ENCODE results near the gene CPXM2. TPM values are rescaled to one million over a fixed set of nuclear protein-coding genes. Genes with fewer than 3 reads are reported as not detected.

Gene CPXM2
- total RNA-seq, 1 donor from 2014 or later = 7.6 TPM

GRCh38 chr10:123800289-123800688 is 91.3 kb downstream of the CPXM2 start:
- no peak for DNase-seq (ENCODE audit: low spot score)

- DNase-seq (ENCODE audit: low spot score) = no peak
These were observed 92.8 kb downstream of the CPXM2 start for GRCh38 chr10:123798856-123799255.

- DNase-seq (ENCODE audit: low spot score) = no peak
These were observed 93.8 kb downstream of the CPXM2 start for GRCh38 chr10:123797813-123798212.

- no peak for DNase-seq (ENCODE audit: low spot score)
These were observed 94.9 kb downstream of the CPXM2 start for GRCh38 chr10:123796736-123797135.

- DNase-seq (ENCODE audit: low spot score) = no peak
These were observed 95.6 kb downstream of the CPXM2 start for GRCh38 chr10:123795846-123796590.

GRCh38 chr10:123795196-123795780 is 96.3 kb downstream of the CPXM2 start:
- no peak for DNase-seq (ENCODE audit: low spot score)

GRCh38 chr10:123792248-123792978 is 99.2 kb downstream of the CPXM2 start:
- no peak for DNase-seq (ENCODE audit: low spot score)

- DNase-seq (ENCODE audit: low spot score) = no peak
These were observed 101.3 kb downstream of the CPXM2 start for GRCh38 chr10:123790132-123790885.

- DNase-seq (ENCODE audit: low spot score) = peak; percentile 4
These were observed 102.6 kb downstream of the CPXM2 start for GRCh38 chr10:123788981-123789380.

- peak; percentile 1 for DNase-seq (ENCODE audit: low spot score)
These were observed 104.0 kb downstream of the CPXM2 start for GRCh38 chr10:123787566-123787965.

- no peak for DNase-seq (ENCODE audit: low spot score)
These were observed 104.7 kb downstream of the CPXM2 start for GRCh38 chr10:123786896-123787295.

GRCh38 chr10:123786306-123786705 is 105.3 kb downstream of the CPXM2 start:
- DNase-seq (ENCODE audit: low spot score) = no peak

- no peak for DNase-seq (ENCODE audit: low spot score)
These were observed 107.0 kb downstream of the CPXM2 start for GRCh38 chr10:123784646-123785045.

GRCh38 chr10:123784216-123784615 is 107.4 kb downstream of the CPXM2 start:
- DNase-seq (ENCODE audit: low spot score) = no peak

GRCh38 chr10:123783296-123783695 is 108.3 kb downstream of the CPXM2 start:
- DNase-seq (ENCODE audit: low spot score) = no peak

- DNase-seq (ENCODE audit: low spot score) = no peak
These were observed 109.1 kb downstream of the CPXM2 start for GRCh38 chr10:123782549-123782948.

- no peak for DNase-seq (ENCODE audit: low spot score)
These were observed 109.6 kb downstream of the CPXM2 start for GRCh38 chr10:123781956-123782500.

GRCh38 chr10:123781324-123781900 is 110.2 kb downstream of the CPXM2 start:
- no peak for DNase-seq (ENCODE audit: low spot score)

GRCh38 chr10:123778719-123779517 is 112.7 kb downstream of the CPXM2 start:
- no peak for DNase-seq (ENCODE audit: low spot score)

- no peak for DNase-seq (ENCODE audit: low spot score)
These were observed 113.7 kb downstream of the CPXM2 start for GRCh38 chr10:123777881-123778280.
